ENCODE measurements around the gene RNF222. TPM values are rescaled to one million over a fixed set of nuclear protein-coding genes. Genes with fewer than 3 reads are reported as not detected.
"Not testable (repeated sequence)": the region's sequence is repeated elsewhere in the genome, so short reads cannot be mapped to it uniquely, and the experiment has no call there.

RNF222 gene
- total RNA-seq, 1 donor from 2014 or later = not detected

DNA sequence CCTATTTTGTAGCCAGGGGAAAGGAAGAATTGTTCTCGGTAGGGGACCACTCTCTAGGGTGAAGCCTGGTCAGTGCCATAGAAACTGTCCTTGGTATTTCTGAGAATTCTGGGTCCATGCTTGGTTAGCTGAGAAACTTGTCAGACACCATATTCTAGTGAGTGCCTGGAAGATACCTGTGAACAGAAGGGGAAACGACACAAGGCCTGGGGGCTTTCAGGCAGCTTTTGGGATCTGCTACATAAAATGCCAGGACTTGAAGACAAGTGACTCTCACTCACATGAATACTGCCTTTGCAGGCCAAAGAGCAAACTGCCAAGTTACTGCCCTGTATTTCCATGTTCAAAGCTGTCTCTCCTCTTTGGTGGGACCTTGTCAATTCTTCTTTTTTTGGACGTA is 39.7 kb downstream of the RNF222 start:
- no peak overlapping the region for H3K27ac ChIP-seq (ENCODE audit: low read depth, low read length)
- peaks cover 14 to 22% (median 15%) of the 10 kb centered on the region in 3 donors for H3K4me1 ChIP-seq (ENCODE audit: control insufficient read depth in 3 of 3, insufficient read depth in 3 of 3, low read length in 3 of 3)

DNA sequence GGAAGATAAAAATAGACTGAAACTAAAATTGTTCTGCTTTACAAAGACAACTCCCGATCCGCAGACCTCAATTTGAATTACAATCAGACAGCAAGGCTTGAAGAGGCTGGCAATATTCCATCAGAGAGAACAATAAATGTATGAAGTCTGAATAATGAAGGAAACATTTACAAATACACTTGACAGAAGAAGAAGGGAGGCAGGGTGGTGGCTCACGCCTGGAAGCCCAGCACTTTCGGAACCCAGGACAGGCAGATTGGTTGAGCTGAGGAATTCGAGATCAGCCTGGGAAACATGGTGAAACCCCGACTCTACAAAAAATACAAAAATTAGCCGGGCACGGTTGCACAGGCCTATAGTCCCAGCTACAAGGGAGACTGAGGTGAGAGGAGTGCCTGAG is 43.4 kb downstream of the RNF222 start:
- Histone ChIP-seq H3K36me3 (ENCODE audit: control insufficient read depth in 3 of 3, insufficient read depth in 3 of 3, low read length in 3 of 3) (no peaks in the 10 kb centered on the region), H3K4me1 (ENCODE audit: control insufficient read depth in 3 of 3, insufficient read depth in 3 of 3, low read length in 3 of 3) (peaks cover under 1 to 5% (median under 1%) of the 10 kb centered on the region in 3 donors), H3K9ac (ENCODE audit: low read depth in 1 of 3, low read length in 3 of 3) (no peak overlapping the region), H3K9me3 (ENCODE audit: control insufficient read depth in 3 of 3, low read length in 3 of 3) (no peaks in the 10 kb centered on the region), H3K4me3 (ENCODE audit: low read length in 3 of 3) (no peak overlapping the region), H3K27me3 (ENCODE audit: control insufficient read depth in 3 of 3, insufficient read depth in 3 of 3, low read length in 3 of 3) (no peaks in the 10 kb centered on the region), H3K27ac (ENCODE audit: low read depth, low read length) (no peak overlapping the region)

More for the DNA sequence above, 39.7 kb downstream of the RNF222 start:
- Histone ChIP-seq H3K36me3 (ENCODE audit: control insufficient read depth in 3 of 3, insufficient read depth in 3 of 3, low read length in 3 of 3) (no peaks in the 10 kb centered on the region), H3K9ac (ENCODE audit: low read depth in 1 of 3, low read length in 3 of 3) (no peak overlapping the region), H3K27me3 (ENCODE audit: control insufficient read depth in 3 of 3, insufficient read depth in 3 of 3, low read length in 3 of 3) (no peaks in the 10 kb centered on the region), H3K9me3 (ENCODE audit: control insufficient read depth in 3 of 3, low read length in 3 of 3) (no peaks in the 10 kb centered on the region), H3K4me3 (ENCODE audit: low read length in 3 of 3) (no peak overlapping the region)

DNA sequence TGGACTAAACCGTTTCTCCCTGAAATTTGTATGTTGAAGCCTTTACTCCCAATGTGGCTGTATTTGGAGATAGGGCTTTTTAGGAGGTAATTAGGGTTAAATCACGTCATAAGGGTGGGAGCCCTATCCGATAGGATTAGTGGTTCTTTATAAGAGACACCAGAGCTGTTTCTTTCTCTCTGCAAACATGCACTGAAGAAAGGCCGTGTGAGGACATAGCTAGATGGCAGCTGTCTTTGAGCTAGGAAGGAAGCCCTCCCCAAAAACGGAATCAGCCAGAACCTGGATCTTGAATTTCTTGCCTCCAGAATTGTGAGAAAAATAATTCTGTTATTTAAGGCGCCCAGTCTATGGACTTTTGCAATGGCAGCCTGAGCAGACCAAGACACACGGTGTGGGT is 43.9 kb downstream of the RNF222 start:
- H3K9ac ChIP-seq (ENCODE audit: low read depth in 1 of 3, low read length in 3 of 3) = no peak overlapping the region
- no peaks in the 10 kb centered on the region for H3K36me3 ChIP-seq (ENCODE audit: control insufficient read depth in 3 of 3, insufficient read depth in 3 of 3, low read length in 3 of 3)
- peaks cover 0 to 2% (median 0%) of the 10 kb centered on the region in 3 donors for H3K4me1 ChIP-seq (ENCODE audit: control insufficient read depth in 3 of 3, insufficient read depth in 3 of 3, low read length in 3 of 3)
- H3K27ac ChIP-seq (ENCODE audit: low read depth, low read length) = no peak overlapping the region
- no peaks in the 10 kb centered on the region for H3K27me3 ChIP-seq (ENCODE audit: control insufficient read depth in 3 of 3, insufficient read depth in 3 of 3, low read length in 3 of 3)
- H3K9me3 ChIP-seq (ENCODE audit: control insufficient read depth in 3 of 3, low read length in 3 of 3) = no peaks in the 10 kb centered on the region
- H3K4me3 ChIP-seq (ENCODE audit: low read length in 3 of 3) = no peak overlapping the region

DNA sequence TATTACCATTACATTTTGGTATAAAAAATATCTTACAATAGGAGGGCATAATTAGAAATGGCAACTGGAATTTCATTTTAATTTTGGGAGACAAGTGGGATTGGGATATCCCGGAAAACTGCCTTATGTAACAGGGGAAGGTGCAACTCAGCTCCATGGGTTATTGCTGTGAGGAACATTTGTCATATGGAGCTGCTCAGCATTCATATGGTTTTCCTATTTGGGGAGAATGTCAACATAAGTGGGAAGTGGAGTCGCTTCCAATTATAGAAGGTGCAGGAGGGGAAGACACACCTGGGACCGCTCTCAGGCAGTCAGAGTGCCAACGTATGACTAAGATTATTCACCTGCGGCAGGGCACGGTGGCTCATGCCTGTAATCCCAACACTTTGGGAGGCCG is 47.3 kb downstream of the RNF222 start:
- H3K9me3 ChIP-seq (ENCODE audit: control insufficient read depth in 3 of 3, low read length in 3 of 3) = no peaks in the 10 kb centered on the region
- H3K27ac ChIP-seq (ENCODE audit: low read depth, low read length) = no peak overlapping the region
- peaks cover 0 to 2% (median 0%) of the 10 kb centered on the region in 3 donors for H3K4me1 ChIP-seq (ENCODE audit: control insufficient read depth in 3 of 3, insufficient read depth in 3 of 3, low read length in 3 of 3)
- no peak overlapping the region for H3K4me3 ChIP-seq (ENCODE audit: low read length in 3 of 3)
- peaks cover 6 to 9% (median 7%) of the 10 kb centered on the region in 3 donors for H3K27me3 ChIP-seq (ENCODE audit: control insufficient read depth in 3 of 3, insufficient read depth in 3 of 3, low read length in 3 of 3)
- no peak overlapping the region for H3K9ac ChIP-seq (ENCODE audit: low read depth in 1 of 3, low read length in 3 of 3)
- H3K36me3 ChIP-seq (ENCODE audit: control insufficient read depth in 3 of 3, insufficient read depth in 3 of 3, low read length in 3 of 3) = no peaks in the 10 kb centered on the region

DNA sequence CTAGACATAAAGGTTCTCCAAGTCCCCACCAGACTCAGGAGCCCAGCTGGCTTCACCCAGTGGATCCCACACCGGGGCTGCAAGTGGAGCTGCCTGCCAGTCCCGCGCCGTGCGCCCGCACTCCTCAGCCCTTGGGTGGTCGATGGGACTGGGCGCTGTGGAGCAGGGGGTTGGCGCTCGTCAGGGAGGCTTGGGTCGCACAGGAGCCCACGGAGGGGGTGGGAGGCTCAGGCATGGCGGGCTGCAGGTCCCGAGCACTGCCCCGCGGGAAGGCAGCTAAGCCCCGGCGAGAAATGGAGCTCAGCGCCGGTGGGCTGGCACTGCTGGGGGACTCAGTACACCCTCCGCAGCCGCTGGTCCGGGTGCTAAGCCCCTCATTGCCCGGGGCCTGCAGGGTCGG is 50.6 kb downstream of the RNF222 start:
- H3K9me3 ChIP-seq (ENCODE audit: control insufficient read depth in 3 of 3, low read length in 3 of 3); H3K36me3 ChIP-seq (ENCODE audit: control insufficient read depth in 3 of 3, insufficient read depth in 3 of 3, low read length in 3 of 3); H3K27me3 ChIP-seq (ENCODE audit: control insufficient read depth in 3 of 3, insufficient read depth in 3 of 3, low read length in 3 of 3); H3K4me3 ChIP-seq (ENCODE audit: low read length in 3 of 3); H3K4me1 ChIP-seq (ENCODE audit: control insufficient read depth in 3 of 3, insufficient read depth in 3 of 3, low read length in 3 of 3); H3K9ac ChIP-seq (ENCODE audit: low read depth in 1 of 3, low read length in 3 of 3); H3K27ac ChIP-seq (ENCODE audit: low read depth, low read length): not testable (repeated sequence)

DNA sequence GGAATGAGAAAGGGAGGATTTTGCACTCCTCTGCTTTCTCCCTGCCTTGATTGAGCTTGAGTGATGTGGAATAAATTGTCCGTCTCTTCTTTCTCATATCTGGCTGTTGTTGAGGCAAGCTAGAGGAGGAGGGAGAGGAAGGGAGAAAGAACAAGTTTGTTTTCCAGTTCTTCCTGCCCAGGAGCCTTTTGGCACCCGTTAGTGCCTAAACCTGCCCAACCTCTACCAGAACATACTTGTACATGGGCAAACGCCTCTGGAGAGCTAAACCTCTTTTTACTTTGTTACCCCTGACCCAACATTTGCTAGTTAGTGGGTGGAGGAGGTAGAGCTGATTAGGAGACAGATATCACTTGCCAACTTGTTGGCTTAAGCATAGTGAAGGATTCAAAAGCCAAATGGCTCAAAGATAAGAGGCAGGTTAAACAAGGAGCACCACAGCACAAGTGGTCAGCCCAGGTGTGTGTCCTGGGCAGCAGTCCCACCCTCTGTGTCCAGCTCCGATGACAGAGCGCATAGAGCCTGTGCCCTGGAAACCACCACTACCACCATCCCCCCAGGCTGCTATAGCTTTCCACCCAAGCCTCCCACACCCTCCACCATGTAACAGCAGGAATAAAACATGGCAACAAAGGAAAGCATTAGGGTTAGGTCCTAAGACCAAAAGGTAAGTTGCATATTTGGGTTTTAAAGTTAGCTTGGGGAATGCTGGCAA is 51.5 kb downstream of the RNF222 start:
- no peak overlapping the region for H3K4me3 ChIP-seq (ENCODE audit: low read length in 3 of 3)
- H3K27ac ChIP-seq (ENCODE audit: low read depth, low read length) = no peak overlapping the region
- no peaks in the 10 kb centered on the region for H3K4me1 ChIP-seq (ENCODE audit: control insufficient read depth in 3 of 3, insufficient read depth in 3 of 3, low read length in 3 of 3)
- no peaks in the 10 kb centered on the region for H3K36me3 ChIP-seq (ENCODE audit: control insufficient read depth in 3 of 3, insufficient read depth in 3 of 3, low read length in 3 of 3)
- H3K9me3 ChIP-seq (ENCODE audit: control insufficient read depth in 3 of 3, low read length in 3 of 3) = no peaks in the 10 kb centered on the region
- H3K27me3 ChIP-seq (ENCODE audit: control insufficient read depth in 3 of 3, insufficient read depth in 3 of 3, low read length in 3 of 3) = peaks cover 6 to 9% (median 7%) of the 10 kb centered on the region in 3 donors
- no peak overlapping the region for H3K9ac ChIP-seq (ENCODE audit: low read depth in 1 of 3, low read length in 3 of 3)

DNA sequence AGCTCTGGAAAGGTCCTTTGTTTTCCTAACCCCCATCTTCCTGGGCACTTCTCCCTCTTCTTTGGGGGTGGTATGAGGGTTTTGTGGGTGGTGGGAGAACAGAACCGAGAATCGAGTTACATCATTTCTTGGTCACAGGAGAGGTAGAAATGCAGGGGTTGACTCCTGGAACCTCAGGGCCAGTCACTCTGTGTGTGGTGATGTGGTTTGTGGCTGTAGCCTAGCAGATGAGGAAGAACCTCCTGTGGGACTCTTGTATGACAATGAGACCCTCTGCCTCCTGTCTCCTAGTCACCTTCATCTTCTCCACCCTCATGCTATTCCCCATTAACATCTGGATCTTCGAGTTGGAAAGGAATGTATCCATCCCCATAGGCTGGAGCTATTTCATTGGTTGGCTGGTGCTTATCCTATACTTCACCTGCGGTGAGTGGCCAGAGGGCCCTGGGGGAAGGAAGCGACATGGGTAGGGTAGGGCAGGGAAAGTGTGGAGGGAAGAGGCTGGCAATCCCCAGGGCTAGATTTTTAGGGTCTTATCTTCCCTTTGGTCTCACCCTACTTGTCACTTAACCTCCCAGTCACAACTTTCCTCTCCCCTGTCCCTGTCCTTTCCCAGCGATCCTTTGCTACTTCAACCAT is 52.5 kb downstream of the RNF222 start:
- H3K9me3 ChIP-seq (ENCODE audit: control insufficient read depth in 3 of 3, low read length in 3 of 3) = no peaks in the 10 kb centered on the region
- H3K9ac ChIP-seq (ENCODE audit: low read depth in 1 of 3, low read length in 3 of 3) = no peak overlapping the region
- no peaks in the 10 kb centered on the region for H3K36me3 ChIP-seq (ENCODE audit: control insufficient read depth in 3 of 3, insufficient read depth in 3 of 3, low read length in 3 of 3)
- H3K27me3 ChIP-seq (ENCODE audit: control insufficient read depth in 3 of 3, insufficient read depth in 3 of 3, low read length in 3 of 3) = peaks cover 6 to 9% (median 7%) of the 10 kb centered on the region in 3 donors
- no peak overlapping the region for H3K27ac ChIP-seq (ENCODE audit: low read depth, low read length)
- H3K4me3 ChIP-seq (ENCODE audit: low read length in 3 of 3) = no peak overlapping the region
- H3K4me1 ChIP-seq (ENCODE audit: control insufficient read depth in 3 of 3, insufficient read depth in 3 of 3, low read length in 3 of 3) = no peaks in the 10 kb centered on the region

DNA sequence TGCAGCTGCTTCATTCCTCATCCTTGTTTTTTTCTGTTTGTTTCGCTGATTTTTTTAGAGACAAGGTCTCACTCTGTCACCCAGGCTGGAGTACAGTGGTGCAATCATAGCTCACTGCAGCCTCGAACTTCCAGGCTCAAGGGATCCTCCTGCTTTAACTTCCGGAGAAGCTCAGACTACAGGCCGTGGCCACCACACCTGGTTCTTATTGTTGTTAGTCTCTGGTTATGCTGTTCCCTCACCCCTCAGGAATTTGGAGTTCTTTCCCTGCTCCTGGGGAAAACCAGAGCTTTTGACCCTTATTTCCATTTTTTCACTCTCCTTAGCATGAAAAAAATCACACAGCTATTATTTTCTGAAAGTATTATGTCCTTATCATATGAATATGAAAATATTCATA is 56.2 kb downstream of the RNF222 start:
- no peaks in the 10 kb centered on the region for H3K9me3 ChIP-seq (ENCODE audit: control insufficient read depth in 3 of 3, low read length in 3 of 3)
- no peaks in the 10 kb centered on the region for H3K36me3 ChIP-seq (ENCODE audit: control insufficient read depth in 3 of 3, insufficient read depth in 3 of 3, low read length in 3 of 3)
- H3K4me1 ChIP-seq (ENCODE audit: control insufficient read depth in 3 of 3, insufficient read depth in 3 of 3, low read length in 3 of 3) = peaks cover 0 to 5% (median 3%) of the 10 kb centered on the region in 3 donors
- H3K4me3 ChIP-seq (ENCODE audit: low read length in 3 of 3) = no peak overlapping the region
- H3K9ac ChIP-seq (ENCODE audit: low read depth in 1 of 3, low read length in 3 of 3) = no peak overlapping the region
- peaks cover 6 to 7% (median 6%) of the 10 kb centered on the region in 3 donors for H3K27me3 ChIP-seq (ENCODE audit: control insufficient read depth in 3 of 3, insufficient read depth in 3 of 3, low read length in 3 of 3)
- no peak overlapping the region for H3K27ac ChIP-seq (ENCODE audit: low read depth, low read length)

Other genes starting within 250 kb of the RNF222 start
- gene PER1, start 245.4 kb downstream of the RNF222 start, total RNA-seq = 37.1 TPM
- gene VAMP2, start 234.9 kb downstream of the RNF222 start, total RNA-seq = 8.4 TPM
- 25.1 TPM for gene TMEM107, start 221.4 kb downstream of the RNF222 start, total RNA-seq
- gene BORCS6, start 207.6 kb downstream of the RNF222 start, total RNA-seq = 4.7 TPM
- 5.7 TPM for gene AURKB, start 187.3 kb downstream of the RNF222 start, total RNA-seq
- gene CTC1, start 149.8 kb downstream of the RNF222 start, total RNA-seq = 3.7 TPM
- gene PFAS, start 148.5 kb downstream of the RNF222 start, total RNA-seq = 16.7 TPM
- 6.8 TPM for gene RANGRF, start 109.2 kb downstream of the RNF222 start, total RNA-seq
- gene SLC25A35, start 102.4 kb downstream of the RNF222 start, total RNA-seq = 0.52 TPM
- 2.6 TPM for gene ARHGEF15, start 87.6 kb downstream of the RNF222 start, total RNA-seq
- not detected for gene ODF4, start 58.0 kb downstream of the RNF222 start, total RNA-seq
- gene RPL26, start 14.6 kb downstream of the RNF222 start, total RNA-seq = 4,040 TPM
- 32.4 TPM for gene NDEL1, start 38.1 kb upstream of the RNF222 start, total RNA-seq
- gene MYH10, start 232.9 kb upstream of the RNF222 start, total RNA-seq = 72.0 TPM

Measured in skeletal muscle tissue (tissue), 4 donors.